Embryonic facial prominence (tissue), 1 donor: ENCODE measurements around the gene KIAA1614.
"Not testable (repeated sequence)": the region's sequence is repeated elsewhere in the genome, so short reads cannot be mapped to it uniquely, and the experiment has no call there.

Experiments used
- DNase-seq: peaks from one replicate; pipeline ENCODE4 v3.0.0-alpha.2; 2016; ENCODE audit errors: extremely low spot score

Gene KIAA1614

DNA sequence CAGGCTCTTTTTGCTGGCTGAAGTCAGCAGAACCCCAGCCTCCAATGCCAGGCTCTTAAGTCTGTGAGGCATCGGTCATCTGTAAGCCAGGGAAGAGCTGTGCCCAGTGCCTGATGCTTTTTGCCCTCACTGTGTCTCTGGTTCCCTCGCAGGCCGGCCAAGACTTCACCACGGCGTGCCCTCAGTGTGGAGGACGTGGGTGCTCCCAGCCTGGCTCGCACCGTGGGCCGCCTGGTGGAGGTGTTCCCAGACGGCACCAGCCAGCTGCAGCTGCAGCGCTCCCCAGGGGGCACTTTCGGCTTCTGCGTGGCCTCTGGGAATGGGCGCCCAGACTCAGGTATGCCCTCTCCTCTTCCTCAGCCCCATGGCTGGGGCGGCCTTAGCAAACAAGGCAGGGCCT, 32.5 kb downstream of the KIAA1614 start:
- DNase-seq, result no peak

DNA sequence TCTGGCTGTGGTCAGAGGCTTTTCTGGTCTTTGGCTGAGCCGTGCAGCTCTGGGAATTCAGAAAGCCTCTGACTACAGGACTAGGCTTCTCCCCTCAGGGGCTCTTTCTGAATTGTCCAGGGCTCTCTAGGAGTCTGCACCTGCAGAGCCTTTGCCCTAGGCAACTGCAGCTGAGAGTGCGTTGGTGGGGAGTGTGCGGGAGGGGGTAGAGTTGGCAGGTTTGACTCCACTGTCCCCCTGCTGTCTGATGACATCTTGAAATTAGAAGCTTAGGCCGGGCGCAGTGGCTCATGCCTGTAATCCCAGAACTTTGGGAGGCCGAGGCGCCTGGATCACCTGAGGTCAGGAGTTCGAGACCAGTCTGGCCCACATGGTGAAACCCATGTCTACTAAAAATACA, 32.9 kb downstream of the KIAA1614 start:
- no peak for DNase-seq

DNA sequence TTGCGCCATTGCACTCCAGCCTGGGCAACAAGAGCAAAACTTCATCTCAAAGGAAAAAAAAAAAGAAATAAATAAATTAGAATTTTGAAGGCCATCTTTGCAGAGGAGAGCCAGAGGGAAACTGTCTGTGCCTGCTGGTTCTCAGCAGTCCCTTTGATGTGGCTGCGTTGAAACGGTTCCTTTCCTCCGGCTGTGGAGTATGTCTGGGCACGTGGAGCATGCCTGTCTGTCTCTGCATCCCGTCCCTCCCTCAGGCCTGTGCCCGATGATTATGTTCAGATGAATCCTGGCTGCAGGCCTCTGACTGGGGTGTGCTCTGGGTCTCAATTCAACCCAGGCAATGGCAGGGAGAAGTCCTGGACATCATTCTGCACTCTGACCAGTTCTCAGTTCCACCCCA, 33.4 kb downstream of the KIAA1614 start:
- DNase-seq, result no peak

DNA sequence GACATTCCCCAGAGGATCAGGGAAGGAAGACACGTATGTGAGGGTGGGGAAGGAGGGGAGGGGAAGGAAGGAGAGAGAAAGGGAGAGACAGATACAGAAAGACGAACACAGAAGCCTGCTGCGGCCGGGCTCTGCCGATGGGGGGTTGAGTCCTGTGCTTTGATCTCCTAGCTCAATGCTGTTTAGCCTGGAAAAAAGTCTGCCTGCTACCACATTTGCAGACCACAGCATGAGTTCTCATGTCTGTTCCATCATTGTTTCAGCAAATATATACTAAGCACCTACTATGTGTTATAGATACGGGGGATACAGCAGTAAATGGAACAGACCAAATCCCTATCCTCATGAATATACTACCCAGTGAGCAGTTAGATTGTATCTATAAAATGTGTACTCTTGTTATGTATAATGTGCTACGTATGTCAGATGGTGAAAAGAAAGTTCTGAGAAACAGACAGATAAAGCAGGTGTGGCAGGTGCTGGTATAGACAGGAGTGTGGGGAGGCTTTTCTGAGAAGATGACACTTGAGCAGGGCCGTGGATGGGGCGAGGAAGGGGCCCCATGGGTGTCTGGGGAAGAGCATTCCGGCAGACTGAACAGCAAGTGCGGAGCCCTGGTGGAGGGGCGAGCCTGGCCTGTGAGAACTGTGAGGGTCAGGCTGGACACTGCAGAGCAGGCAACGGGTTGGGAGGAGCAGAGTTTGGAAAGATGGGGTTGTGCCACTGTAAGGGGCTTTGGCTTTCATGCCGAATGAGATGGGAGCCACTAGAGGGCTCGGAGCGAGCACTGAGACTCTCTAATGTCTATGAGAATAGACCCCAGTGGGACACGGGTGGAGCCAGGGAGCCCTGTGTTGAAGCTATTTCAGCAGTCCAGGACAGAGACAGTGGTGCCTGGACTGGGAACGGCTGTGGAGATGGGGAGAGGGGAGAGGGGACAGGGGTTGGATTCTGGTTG, 34.1 kb downstream of the KIAA1614 start:
- no peak for DNase-seq

DNA sequence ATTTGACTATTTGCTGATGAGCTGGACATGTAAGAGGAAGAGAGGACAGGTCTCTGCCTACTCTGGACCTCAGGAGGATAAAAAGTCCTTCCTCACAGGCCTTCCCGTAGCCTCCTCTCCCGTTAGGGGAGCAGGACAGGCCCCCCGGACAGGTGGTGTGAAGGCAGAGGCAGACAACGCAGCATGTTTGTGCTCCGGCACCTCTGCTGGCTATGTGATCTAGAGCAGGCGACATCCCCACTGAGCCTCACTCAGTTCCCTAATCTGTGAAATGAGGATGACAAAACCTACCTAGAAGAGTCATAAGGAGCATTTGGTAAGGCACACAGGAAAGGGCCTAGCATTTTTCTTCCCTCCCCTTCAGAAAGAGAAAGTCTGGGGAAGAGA, 34.8 kb downstream of the KIAA1614 start:
- DNase-seq, result no peak

DNA sequence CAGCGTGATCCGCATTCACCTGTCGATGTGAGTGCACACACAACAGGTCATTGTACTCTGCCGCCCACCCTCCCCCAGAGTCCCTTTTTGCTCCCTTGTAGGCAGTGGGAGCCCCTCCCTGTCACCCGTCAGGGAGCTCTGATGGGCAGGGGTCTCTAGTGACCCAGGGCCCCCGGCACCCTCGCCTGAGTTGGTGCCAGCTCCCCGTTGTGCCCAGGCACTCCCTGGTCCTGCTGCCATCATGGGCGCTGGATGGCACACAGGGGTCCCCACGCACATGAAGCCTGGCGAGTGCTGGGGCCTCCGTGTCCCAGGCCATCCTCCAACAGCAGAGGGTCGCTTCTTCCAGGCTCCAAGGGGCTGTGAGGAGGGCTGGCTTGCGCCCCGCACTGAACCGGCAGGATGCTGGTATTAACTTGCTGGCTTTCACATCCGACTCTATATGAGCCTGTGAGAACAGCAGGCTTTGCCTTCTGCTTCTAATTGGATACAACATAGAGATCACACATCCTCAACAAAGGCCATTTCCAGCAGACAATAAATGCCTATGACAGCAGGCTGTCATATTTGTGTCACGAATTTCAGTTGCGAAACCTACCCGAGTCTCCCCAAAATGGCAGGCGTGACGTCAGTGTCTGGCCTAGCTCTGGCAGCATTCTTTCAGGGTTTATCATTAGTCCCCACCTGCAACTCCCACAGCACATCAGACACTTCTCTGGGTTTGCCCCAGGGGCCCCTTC, 35.4 kb downstream of the KIAA1614 start:
- no peak for DNase-seq

DNA sequence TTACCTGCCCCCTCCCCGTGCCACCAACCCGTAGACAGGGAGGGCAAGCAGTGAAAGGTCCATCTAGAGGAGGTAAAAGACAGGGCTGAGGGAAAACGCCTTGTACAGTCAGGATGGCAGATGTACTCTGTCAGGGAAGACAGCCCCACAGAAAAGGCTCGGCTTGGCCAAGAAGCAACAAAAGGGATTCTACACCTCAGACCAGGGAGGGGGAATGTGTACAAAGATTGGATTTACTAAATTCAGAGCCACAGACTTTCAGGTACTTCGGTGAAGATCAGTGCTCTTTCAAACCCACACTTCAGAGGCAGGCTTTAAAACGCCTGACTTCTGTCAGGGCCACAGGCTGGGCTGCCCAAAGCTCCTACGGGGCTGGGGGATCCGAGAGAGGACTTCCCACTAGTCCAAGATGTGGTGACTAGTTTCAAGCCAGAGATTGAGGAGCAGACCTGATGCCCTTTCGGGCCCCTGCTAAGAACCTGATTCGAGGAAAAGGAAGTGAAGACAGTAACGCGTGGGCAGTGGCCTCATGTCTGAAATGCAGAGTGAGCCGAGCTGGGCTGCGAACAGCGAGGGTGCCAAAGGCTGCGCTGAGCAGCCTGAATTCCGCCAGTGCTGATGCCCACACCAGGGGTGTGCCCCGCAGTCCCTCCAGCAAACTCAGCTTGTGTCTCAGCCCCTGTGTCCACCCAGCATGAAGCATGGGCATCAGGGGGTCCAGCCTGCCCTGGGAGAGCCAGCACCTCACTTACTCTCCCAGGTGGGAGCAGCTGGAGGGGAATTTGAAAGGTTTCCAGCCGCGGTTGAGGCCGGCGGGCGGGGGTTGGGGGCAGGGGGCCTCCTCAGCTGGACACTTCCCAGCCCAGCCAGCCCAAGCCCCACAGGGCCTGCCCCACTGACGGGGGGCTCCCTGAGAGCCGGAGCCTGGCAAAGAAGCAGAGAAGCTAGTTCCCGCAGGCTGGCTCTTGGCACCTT, 36.2 kb downstream of the KIAA1614 start:
- DNase-seq, result no peak

DNA sequence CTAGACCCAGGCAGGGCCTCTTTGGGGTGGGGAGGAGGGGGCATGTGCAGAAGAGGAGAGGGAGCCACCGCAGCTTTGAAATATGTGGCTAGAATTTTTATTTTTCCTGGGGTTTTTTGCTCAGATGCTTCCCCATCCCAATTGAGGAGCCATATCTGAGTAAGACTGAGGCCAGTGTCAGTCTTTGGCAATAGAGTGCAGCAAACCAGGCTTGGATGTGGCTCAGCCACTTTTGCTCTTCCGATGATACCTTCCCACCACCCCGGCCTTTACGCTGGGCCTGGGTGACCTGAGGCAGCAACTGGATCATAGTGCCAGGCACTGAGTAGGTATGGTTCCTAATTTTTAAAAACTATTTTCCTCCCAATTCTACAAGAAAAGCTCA, 36.9 kb downstream of the KIAA1614 start:
- DNase-seq, result no peak

DNA sequence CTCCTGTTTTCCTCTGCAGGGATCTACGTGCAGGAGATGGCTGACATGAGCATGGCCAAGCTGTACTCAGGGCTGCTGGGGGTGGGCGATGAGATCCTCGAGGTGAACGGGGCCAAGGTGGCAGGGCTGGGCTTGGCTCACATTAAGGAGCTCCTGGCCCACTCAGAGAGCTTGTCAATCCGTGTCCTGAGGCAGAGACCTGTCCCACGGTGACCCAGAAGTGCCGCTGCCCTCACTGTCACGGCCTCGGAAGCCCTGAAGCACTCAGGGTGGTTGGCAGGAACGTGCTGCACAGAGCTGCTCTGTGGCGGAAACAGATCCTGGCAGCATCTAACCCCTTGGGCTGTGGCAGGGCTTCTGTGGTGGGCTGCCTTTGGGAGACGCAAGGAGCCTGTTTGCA, 37.6 kb downstream of the KIAA1614 start:
- no peak for DNase-seq

DNA sequence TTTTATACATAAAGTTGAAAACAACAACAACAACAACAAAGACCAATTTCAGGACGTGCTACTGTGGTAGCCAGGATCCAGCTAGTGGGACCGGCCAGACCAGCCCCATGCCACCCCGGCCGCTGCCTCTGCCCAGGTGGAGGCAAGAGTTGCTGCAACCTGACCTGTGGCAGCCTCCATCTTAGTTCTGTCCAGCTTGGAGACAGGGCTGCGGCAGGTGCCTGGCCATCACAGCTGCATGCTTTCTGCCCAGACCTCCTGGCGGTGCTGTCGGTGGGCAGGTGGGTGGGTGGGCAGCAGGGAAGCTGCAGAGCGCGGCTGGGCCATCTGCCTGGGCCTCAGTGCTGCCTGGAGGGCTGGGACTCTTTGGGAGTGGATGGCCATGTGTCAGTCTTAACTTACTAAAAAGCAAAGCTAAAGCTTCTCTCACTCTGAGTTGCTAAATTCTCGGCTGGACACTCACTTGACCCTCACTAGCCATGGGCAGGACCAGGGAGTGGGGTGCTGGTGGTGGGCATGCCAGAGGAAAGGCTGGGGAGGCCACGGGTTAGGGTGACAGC, 38.6 kb downstream of the KIAA1614 start:
- no peak for DNase-seq

DNA sequence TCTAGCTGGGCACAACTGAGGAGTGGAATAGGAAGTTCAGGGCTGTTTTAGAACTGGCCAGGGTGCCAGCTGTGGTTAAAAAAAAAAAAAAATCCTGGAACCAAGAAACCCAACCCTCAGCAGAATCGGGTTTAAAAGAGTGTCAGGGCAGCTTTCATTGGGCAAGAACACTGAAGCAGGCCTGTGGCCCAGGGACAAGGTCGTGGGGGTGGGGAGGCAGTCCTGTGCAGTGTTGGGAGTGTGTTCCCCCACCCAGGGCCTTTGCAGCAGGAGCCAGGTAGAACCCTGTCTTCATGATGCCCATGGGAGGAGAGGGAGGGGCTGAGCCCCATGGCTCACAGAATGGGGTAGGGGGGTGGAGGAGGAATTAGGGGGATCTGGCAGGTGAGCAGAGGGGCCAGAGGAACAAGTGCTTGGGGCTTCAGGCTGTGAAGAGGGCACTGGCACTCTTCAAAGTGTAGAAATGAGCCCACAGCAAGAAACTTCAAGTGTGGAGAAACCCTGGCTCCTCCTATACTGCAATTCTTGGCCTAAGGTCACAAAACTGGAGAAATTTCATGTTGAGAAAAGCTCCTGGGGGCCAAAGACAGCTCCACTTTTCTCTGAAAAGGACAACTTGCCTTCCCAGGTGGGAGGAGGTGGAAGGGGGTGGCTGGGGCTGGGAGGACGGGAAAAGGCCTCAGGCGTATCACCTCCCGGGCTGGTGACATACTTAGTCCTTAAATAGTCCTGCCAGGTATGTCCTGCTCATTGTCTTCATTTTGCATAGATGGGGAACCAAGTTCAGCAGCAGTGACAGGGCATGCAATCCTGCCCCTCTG, 39.3 kb downstream of the KIAA1614 start:
- DNase-seq, result no peak

DNA sequence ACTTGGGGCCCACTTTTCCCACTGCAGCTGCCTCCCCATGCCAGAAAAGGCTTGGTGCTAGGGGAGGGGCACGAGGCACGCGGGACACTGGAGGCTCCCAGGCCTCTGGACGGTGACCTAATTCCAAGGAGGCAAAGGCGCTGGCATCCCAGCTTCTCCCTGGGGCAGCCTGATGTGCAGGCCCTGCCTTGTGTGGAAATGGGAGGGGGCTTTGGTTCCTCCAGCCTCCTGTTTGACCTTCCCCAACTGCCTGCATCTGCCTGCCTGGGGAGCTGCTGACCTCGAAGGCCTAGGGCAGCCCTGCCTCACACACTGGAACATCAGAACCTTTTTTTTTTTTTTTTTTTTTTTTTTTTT, 39.9 kb downstream of the KIAA1614 start:
- no peak for DNase-seq

DNA sequence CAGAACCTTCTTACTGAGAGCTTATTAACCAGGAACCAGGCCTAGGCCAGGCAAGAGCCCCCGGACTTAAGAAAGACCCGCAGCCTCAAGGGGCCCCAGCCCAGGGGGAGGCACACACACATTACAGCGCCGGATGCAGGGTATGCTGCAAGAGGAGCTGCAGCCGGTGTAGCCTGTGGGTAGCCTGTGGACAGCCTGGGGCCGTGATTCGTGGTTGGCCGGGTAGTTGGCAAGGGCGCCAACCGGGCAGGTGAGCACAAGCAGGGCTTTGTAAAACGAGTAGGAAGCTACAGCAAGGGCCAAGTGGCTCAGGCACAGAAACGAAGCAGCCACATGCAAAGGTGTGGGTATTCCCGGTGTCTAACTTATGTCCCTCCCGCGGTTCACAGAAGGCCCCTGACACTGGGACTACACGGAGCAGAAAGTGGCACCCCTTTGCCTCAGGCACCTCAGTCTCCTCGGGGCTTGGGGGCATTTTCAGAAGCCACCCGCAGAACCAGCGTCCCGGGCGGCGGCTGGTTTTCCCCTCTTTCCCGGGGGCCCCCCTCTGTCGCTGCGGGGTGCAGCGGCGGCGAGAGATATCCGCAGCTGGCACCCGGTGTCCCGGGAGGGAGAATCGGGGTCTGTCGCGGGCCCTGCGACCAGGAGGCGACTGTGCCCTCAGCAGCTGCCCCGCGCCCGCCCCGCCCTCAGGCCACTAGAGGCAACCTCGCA, 40.8 kb downstream of the KIAA1614 start:
- DNase-seq, result no peak

DNA sequence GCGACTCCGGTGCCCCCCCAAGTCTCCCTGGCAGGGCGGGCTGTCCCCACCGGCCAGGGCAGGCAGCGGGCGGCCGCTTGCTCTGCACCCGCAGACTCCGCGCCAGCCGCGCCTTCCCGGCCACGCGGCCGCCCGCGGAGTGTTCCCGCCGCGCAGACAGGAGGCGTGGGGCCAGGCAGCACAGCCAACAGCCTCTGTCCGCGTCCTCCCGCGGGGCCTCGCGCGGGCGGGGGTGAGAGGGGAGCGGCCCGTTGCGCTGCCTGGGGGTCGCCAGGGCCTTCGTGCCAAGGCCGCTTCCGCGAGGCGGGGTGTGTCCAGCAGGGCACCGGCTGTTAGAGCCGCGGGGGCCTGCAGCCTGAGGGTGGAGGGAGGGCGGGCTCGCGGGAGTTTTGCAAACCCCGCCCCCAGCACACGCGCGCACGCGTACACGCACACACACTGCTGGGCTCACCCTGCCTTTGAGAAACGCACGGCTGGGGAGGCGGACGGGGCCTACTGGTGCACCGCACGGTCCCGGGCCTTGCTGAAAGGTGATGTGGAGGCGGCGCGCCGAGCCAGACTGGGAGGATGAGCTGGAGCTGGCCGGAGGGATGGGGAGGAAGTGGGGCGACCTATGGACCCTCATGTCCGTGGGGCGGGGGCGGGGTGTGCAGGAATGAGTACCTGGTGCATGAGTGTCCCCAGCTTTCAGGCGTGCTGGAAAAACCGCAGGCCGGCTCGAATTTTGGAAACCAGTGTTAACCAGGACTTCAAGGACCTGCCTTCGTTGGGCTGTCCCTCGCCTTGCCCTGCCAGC, 41.5 kb downstream of the KIAA1614 start:
- no peak for DNase-seq

DNA sequence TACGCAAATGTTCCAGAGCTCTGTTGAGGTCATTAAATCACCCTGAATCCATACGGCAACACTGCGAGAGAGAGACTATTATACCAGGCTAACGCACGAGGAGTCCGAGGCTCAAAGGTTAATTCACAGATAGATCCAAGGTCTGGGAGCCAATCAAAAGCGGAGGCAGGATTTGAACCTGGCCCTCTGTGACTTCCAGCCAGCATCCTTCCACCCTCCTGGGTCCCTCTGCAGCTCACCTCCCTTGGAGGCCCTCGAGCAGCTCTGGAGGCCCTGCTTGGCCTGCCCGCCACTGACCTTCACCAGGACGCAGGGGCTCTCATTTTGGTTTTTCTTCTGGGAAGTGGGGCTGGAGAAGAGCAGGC, 42.1 kb downstream of the KIAA1614 start:
- no peak for DNase-seq

DNA sequence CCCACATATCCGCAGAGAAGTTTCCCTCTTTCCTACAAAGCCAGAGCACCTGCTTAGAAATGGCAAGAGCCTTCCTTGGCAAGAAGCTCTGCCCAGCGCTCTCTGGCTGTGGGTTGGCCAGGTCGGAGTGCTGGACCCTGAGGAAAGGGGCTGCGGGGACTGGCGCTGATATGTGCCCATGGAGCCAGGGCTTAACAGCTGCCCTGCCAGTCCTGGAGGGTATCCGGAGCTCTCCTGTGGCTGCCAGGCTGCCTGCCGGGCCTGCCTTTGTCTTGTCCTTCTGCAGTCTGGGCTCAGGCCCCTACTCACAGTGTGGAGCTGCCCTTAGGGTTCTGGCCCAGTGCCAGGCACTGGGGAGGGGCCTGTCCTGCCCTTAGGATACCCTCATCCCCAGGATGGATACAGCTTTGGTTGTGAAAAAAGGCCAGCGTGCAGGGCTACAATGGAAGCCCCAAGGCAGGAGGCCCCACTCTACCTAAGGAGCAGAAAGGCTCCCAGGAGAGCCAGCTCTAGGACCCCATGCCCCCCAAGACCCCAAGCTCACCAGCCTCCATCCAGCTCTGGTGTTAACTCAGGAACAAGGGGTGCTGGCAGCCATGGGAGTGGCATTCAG, 43.4 kb downstream of the KIAA1614 start:
- DNase-seq, result no peak

DNA sequence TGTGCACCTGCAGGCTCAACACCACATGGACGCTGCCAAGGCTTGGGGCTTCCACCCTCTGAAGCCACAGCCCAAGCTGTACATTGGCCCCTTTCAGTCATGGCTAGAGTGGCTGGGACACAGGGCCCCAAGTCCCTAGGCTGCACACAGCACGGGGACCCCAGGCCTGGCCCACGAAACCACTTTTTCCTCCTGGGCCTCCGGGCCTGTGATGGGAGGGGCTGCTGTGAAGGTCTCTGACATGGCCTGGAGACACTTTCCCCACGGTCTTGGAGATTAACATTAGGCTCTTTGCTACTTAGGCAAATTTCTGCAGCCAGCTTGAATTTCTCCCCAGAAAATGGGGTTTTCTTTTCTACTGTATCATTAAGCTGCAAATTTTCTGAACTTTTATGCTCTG, 46.9 kb downstream of the KIAA1614 start:
- DNase-seq, result not testable (repeated sequence)

DNA sequence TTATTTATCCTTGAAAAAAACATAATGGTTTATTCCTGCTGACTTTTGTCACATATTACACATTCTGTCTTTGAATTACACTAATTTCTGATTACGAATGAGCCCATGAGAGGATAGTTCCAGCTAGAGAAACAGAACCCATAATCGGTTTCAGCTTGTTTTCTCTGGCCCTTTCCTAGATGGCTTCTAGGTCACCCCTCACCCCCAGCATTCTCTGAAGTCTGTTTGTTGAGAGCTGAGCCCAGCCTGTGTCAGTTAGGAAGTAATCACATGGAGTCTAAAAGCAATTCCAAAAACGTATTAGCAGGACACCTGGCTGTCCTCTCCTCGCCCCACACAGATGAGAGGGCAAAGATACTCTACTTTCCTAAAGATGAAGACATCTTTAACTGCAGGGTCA, 48.9 kb downstream of the KIAA1614 start:
- DNase-seq, result no peak

DNA sequence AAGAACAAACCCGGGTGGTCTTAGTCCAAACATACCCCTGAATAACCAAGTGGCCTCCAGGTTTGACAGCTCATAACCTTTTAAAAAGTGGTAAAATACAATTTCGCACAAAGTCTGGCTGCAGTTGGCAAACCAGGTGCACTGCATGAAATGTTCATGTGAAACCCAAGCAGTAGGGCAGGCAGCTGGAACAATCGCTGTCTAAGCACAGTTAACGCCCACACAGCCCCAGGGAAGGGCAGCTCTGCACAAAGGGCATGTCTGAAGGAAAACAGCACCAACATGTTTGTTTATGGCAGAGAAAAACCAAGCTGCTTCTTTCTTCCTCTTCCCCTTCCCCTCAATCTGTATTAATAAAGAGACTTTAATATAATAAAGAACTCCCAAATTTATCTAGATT, 49.5 kb downstream of the KIAA1614 start:
- no peak for DNase-seq
